Activated naive CD4-positive, alpha-beta T cell treated with anti-CD3 and anti-CD28 coated beads, Interleukin-2, amount 50 U/mL, for 16 hours (primary cell): Measurements from ENCODE around the gene SLC26A11.
"Not testable (repeated sequence)": the region's sequence is repeated elsewhere in the genome, so short reads cannot be mapped to it uniquely, and the experiment has no call there.

Experiments
- DNase-seq: peaks from one replicate; pipeline ENCODE4 v3.0.0-alpha.2; 2020

The SLC26A11 gene

DNA sequence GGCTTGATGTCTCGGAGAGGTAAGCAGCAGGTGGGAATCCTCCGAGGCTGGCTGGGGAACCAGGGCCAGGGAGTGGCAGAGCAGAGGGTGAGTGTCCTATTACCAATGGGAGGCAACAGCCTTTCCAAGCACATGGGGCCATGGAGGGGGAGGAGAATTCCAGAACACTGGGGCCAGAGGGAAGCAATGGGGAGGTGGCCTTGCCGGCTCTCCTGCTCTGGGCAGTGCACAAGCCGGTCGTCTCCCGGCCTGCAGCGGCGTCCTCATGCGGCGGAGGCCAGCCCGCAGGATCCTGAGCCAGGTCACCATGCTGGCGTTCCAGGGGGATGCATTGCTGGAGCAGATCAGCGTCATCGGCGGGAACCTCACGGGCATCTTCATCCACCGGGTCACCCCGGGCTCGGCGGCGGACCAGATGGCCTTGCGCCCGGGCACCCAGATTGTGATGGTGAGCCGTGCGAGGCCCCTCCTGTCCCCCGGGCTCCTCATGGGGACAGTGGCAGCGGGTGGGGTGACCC is 22.0 kb upstream of the SLC26A11 start:
- DNase-seq, result no peak

DNA sequence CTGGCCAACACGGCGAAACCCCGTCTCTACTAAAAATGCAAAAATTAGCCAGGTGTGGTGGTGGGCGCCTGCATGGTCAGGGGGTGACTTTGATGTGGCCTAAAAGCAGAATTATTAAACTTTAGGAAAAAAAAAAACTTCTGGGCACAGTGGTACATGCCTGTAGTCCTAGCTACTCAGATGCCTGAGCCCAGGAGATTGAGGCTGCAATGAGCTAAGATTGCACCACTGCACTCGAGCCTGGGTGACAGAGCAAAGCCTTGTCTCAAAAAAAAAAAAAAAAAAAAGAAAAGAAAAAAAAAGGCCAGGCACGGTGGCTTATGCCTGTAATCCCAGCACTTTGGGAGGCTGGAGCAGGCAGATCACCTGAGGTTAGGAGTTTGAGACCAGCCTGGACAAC is 20.9 kb upstream of the SLC26A11 start:
- not testable (repeated sequence) for DNase-seq

DNA sequence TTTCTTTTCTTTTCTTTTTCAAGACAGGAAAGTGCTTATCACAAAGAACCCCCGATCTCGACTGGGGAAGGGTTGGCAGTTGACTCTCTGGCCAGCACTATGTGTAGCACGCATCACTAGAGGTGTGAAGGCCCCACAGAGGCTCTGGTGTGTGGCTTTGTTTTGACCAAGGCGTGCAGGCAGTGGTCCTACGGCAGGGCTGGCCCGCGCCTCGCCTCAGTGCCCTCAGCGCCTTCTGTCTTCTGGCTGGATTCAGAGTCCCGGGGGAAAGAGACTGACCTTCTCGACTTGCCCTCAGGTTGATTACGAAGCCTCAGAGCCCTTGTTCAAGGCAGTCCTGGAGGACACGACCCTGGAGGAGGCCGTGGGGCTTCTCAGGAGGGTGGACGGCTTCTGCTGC is 18.8 kb upstream of the SLC26A11 start:
- no peak for DNase-seq

DNA sequence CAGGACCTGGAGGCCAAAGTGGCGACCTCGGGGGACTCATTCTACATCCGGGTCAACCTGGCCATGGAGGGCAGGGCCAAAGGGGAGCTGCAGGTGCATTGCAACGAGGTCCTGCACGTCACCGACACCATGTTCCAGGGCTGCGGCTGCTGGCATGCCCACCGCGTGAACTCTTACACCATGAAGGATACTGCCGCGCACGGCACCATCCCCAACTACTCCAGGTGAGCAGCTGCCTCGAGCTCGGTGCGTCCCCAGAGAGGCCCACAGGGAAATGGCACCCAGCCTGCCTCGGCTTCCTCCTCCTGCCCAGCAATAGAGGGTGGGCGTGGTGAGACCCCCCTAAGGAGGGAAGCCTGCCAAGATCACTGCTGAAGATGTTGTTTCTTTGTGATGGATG is 18.0 kb upstream of the SLC26A11 start:
- DNase-seq, result no peak

DNA sequence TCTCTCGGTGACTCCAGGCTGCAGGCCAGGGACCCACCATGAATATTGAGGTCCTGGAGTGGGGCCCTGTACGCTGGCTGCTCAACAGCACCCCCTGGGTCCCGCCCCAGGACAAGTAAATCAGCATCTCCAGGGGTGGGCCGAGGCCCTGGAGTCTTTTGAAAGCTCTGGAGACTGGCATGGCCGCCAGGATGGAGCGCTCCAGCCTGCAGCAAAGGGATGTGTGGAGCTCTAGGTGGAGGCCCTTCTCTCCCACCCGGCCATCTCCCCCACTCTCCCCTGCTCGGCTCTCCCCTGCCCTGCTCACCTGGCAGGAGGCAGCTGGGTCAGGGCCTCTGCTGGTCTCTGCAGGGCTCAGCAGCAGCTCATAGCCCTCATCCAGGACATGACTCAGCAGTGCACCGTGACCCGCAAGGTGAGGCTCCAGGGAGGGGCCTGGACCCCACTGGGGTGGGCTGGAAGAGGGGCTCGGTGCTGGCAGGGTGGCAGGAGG is 16.7 kb upstream of the SLC26A11 start:
- no peak for DNase-seq

- DNase-seq, result no peak
These were observed 15.4 kb upstream of the SLC26A11 start for GRCh38 chr17:80204626-80205468.

- DNase-seq, result no peak
These were observed 14.4 kb upstream of the SLC26A11 start for GRCh38 chr17:80205811-80206210.

GRCh38 chr17:80208050-80208449 is 12.2 kb upstream of the SLC26A11 start:
- DNase-seq, result no peak

DNA sequence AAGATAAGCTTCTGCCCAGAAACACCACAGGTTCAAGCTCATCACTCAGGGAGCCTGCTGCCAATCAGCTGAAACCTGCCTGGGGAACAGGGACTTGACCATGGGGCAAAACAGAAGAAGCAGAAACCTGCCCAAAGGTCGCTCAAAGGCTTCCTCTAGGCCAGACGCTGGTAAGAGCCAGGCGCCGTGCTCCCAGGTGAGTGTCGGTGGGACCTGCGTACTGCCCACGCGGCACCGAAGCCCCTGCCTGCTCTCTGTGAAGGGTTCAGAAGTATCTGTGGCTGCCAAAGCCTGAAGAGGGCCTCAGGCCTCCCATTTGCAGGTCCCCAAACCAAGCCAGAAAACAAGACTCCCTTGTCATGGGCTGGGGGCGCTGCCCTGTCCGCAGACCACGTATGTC is 10.5 kb upstream of the SLC26A11 start:
- DNase-seq, result no peak

DNA sequence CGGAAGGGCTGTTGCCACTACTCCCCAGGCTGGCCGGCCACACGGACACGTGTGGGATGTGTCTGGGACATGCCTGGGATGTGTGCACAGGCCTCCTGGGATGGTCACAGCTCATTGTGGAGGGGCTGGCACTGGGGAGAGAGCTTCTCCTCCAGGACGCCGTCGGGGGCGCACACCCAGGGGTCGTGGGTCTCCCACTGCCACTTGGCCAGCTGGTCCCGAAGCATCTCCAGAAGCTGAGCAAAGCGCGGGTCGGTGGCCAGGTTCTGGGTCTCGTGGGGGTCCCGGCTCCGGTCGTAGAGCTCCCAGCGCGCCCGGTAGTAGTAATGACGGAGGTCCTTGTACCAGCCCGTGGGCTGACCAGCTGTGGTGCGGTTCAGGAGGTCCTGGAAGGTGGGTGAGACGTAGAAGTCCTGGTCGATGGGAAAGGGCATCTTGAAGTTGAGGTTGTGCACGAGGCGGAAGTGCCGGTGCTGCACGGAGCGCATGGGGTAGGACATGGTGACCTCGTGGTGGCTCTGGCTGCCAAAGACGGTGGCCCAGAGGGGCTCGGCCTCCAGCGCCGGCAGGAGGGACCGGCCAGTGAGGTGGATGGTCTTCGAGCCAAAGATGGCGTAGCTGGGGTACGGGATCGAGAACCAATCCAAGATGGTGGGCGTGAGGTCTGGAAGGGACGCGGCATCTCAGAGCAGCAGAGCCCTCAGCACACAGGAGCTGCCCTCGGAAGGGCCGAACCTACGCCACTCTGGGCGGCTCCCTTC is 9.7 kb upstream of the SLC26A11 start:
- DNase-seq, result no peak

GRCh38 chr17:80212109-80212508 is 8.1 kb upstream of the SLC26A11 start:
- no peak for DNase-seq

GRCh38 chr17:80212511-80212910 is 7.7 kb upstream of the SLC26A11 start:
- no peak for DNase-seq

DNA sequence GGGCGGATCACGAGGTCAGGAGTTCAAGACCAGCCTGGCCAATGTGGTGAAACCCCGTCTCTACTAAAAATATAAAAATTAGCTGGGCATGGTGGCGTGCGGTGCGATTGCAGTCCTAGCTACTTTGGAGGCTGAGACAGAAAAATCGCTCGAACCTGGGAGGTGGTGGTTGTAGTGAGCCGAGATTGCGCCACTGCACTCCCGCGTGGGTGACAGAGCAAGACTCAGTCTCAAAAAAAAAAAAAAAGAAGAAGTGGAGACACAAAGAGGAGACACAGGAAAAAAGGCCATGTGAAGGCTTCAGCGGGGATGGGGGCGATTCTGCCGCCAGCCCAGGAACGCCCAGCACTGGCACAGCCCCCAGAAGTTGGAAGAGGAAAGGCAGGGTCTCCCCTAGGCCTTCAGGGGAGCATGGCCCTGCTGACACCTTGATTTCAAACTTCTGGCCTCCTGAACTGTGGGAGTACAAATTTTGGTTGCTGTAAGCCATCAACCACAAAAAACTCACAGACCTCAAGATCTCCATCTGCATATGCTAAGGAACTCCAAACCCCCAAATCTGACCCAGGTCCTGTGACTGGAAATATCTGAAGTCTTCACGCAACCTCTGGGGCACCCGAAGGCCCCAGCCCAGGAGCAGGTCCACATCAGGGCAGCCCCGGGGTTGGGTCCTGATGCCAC is 7.1 kb upstream of the SLC26A11 start:
- no peak for DNase-seq

DNA sequence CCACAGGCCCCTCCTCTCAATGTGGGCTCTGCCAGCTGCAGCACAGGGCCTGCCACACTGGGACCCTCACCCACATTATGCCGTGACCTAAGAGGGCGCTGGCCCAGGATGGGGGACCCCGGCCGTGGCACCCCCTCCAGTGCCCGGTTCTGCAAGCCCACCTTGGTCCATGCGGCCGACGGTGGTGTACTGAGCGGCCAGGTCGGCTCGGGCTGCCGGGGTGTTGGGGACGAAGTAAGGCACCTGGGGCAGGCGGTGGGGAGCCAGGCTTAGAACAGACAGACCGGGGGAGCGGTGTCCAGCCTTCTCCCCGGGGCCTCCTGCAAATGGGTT is 6.6 kb upstream of the SLC26A11 start:
- no peak for DNase-seq

GRCh38 chr17:80214012-80214877 is 6.0 kb upstream of the SLC26A11 start:
- no peak for DNase-seq

- no peak for DNase-seq
These were observed 5.4 kb upstream of the SLC26A11 start for GRCh38 chr17:80214878-80215210.

DNA sequence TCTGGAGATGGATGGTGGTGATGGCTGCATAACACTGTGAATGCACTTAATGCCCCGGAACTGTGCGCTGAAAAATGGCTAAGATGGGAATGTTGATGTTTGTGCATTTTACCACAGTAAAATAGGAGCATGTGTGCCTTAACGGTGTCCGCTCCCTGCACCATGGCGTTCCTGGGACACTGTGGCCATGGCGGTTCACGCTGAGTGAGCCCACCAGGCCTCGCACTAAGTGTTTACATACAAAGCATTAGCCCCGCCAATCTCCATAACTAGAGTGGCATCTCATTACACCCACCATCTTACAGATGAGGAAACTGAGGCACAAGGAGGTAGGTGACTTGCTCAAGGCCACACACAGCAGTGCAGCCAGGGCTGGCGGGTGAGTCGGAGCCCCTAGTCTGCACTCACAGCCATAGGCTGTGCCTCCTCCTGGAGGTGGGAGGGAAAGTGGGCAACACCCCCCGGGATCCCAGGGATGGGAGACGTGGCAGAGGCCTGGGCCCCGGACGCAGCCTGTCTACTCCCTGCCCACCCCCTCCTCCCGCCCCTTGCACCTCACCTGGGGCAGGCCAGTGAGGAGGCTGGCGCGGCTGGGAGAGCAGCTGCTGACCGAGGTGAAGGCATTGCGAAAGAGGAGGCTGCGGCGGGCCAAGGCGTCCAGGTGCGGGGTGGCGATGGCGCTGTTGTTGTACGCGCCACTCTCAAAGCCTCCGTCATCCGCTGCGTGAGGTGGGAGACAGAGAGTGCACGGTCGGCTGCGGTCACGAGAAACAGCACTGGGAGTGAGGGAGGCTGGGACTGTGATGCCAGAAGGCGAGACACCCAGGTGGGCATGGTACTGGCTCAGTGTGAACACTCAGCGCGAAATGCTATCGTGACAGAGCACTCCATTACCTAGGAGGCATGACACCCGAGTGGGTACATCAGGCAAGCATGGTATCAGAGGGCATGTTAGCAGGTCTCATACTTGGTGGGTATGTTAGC is 3.5 kb upstream of the SLC26A11 start:
- no peak for DNase-seq

GRCh38 chr17:80217703-80218362 is 2.4 kb upstream of the SLC26A11 start:
- no peak for DNase-seq

- DNase-seq, result no peak
These were observed 1.8 kb upstream of the SLC26A11 start for GRCh38 chr17:80218391-80218790.

DNA sequence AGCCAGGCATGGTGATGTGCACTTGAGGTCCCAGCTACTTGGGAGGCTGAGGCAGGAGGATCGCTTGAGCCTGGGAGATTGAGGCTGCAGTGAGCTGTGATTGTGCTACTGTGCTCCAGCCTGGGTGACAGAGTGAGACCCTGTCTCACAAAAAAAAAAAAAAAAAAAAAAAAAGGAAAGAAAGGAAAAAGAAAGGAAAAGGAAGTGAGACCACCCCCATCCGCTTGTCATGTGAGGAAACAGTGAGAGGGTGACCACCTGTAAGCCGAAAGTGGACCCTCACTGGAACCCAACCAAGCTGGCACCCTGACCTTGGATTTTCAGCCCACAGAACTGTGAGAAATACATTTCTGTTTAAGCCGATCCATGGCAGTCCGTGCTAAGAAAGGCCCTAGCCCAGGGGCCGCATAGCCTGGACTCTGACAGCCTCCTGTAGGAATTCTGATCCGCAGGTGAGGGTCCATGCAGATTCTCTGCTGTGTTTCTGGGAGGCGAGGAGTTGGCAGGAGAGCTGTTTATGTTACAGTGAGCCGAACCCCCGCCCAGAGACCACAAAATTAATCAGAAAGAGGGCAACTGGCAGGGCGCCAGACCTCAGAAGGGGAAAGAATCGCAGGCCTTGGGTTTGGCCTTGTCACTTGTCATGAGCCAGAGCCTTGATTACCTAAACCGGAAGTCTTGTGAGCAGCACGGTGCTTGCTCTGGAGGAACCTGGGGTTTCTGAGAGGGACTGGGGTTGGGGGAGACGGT is 1.0 kb upstream of the SLC26A11 start:
- DNase-seq, result peak; percentile 90
